Activated naive CD4-positive, alpha-beta T cell treated with anti-CD3 and anti-CD28 coated beads, Interleukin-2, amount 50 U/mL, for 24 hours (primary cell): ENCODE measurements around the gene SEC16B.
"Not testable (repeated sequence)": the region's sequence is repeated elsewhere in the genome, so short reads cannot be mapped to it uniquely, and the experiment has no call there.

Source experiments
- H3K27ac Mint-ChIP-seq: one replicate; pipeline ENCODE4 v1.8.0; 2021; ENCODE audit warnings: mild to moderate bottlenecking, mixed read lengths
- H3K27me3 Mint-ChIP-seq: one replicate; pipeline ENCODE4 v1.8.0; 2021; ENCODE audit warnings: mixed read lengths
- H3K36me3 Mint-ChIP-seq: one replicate; pipeline ENCODE4 v1.8.0; 2021; ENCODE audit warnings: mixed read lengths
- H3K4me1 Mint-ChIP-seq: one replicate; pipeline ENCODE4 v1.8.0; 2021; ENCODE audit warnings: mixed read lengths
- H3K4me3 Mint-ChIP-seq: one replicate; pipeline ENCODE4 v1.8.0; 2021; ENCODE audit warnings: mild to moderate bottlenecking, mixed read lengths
- H3K9me3 Mint-ChIP-seq: one replicate; pipeline ENCODE4 v1.8.0; 2021; ENCODE audit warnings: mixed read lengths

The SEC16B gene, protein sequence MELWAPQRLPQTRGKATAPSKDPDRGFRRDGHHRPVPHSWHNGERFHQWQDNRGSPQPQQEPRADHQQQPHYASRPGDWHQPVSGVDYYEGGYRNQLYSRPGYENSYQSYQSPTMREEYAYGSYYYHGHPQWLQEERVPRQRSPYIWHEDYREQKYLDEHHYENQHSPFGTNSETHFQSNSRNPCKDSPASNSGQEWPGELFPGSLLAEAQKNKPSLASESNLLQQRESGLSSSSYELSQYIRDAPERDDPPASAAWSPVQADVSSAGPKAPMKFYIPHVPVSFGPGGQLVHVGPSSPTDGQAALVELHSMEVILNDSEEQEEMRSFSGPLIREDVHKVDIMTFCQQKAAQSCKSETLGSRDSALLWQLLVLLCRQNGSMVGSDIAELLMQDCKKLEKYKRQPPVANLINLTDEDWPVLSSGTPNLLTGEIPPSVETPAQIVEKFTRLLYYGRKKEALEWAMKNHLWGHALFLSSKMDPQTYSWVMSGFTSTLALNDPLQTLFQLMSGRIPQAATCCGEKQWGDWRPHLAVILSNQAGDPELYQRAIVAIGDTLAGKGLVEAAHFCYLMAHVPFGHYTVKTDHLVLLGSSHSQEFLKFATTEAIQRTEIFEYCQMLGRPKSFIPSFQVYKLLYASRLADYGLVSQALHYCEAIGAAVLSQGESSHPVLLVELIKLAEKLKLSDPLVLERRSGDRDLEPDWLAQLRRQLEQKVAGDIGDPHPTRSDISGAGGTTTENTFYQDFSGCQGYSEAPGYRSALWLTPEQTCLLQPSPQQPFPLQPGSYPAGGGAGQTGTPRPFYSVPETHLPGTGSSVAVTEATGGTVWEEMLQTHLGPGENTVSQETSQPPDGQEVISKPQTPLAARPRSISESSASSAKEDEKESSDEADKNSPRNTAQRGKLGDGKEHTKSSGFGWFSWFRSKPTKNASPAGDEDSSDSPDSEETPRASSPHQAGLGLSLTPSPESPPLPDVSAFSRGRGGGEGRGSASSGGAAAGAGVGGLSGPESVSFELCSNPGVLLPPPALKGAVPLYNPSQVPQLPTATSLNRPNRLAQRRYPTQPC

DNA sequence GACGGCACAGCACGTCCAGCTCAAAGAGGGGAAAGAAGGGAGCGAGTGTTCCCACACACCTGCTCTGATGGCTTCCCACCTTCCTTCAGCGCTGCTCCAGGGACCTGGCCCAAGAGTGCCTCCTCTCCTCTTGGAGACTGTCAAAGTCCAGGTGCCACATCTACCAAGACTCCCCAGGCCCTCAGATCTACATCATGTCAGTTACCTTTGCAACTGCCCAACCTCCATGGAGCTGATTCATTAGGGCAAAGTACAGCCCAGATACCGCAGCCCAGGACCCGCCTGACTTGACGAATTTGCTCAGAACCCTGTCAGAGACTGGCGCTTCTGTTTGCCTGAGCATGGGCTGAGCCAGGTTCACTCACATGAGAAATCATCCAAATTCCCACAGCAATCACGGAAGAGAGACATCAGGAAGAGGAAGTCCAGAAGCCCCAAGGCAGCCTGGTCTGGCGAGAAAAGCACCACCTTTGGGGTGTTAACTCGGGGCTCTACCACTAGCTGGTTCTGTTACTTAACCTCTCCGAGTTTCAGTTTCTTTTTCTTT, at the start of gene SEC16B:
SEC16B (minus strand) TSS at position 234 of the 547 bp plus-strand sequence. CDS start 2,077 bp downstream, outside the sequence.
- Mint-ChIP-seq H3K4me3 (no peak within 1 kb of the TSS), H3K9me3 (no peaks in the 10 kb centered on the region)

DNA sequence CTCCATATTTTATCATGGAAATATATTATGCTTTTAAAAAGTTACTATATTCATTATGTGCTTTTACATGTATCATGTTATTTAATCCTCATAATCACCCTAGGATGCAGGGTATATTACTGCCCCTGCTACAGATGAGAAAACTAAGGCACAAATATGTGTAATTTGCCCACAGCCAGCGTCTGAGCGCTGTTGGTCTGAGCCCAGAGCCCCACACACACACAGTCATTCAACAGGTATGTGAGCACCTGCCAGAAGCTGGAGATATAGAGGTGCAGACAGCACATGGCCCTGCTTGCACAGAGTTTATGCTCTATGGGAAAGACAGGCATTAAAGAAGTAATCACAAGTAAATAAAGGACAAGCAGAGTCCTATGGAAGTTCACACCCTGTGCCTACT, 49.8 kb upstream of the SEC16B start:
- H3K9me3 Mint-ChIP-seq = peaks cover 9% of the 10 kb centered on the region
- H3K27me3 Mint-ChIP-seq = peaks cover 4% of the 10 kb centered on the region
- H3K4me1 Mint-ChIP-seq = no peaks in the 10 kb centered on the region
- no peaks in the 10 kb centered on the region for H3K36me3 Mint-ChIP-seq
- H3K27ac Mint-ChIP-seq = no peak overlapping the region
- H3K4me3 Mint-ChIP-seq = no peak overlapping the region

More for the DNA sequence above, at the start of gene SEC16B:
- no peak within 1 kb of the TSS for H3K27ac Mint-ChIP-seq
- no peaks in the 10 kb centered on the region for H3K4me1 Mint-ChIP-seq
- H3K27me3 Mint-ChIP-seq = no peaks in the 10 kb centered on the region
- H3K36me3 Mint-ChIP-seq = no peaks in the 10 kb centered on the region

DNA sequence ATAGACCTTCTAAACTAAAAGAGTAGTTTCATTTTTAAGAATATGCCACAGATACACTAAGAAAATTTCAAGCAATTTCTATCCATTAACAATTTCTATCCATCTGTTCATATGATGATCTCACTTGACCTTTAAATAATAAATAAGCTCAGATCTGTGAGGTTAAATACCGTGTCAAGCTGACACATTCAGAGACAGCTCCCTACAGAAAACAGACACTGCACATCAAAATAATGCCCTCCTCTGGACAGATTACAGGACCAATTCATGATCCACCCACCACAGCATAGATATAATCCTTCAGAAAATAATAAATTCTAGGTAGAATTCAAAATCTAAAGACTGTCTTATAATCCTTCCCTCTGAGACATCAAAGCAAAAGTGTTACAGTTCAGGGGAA, 49.4 kb upstream of the SEC16B start:
- Mint-ChIP-seq H3K4me1 (no peaks in the 10 kb centered on the region), H3K9me3 (peaks cover 9% of the 10 kb centered on the region), H3K27me3 (peaks cover 4% of the 10 kb centered on the region), H3K4me3 (no peak overlapping the region), H3K27ac (no peak overlapping the region), H3K36me3 (no peaks in the 10 kb centered on the region)

DNA sequence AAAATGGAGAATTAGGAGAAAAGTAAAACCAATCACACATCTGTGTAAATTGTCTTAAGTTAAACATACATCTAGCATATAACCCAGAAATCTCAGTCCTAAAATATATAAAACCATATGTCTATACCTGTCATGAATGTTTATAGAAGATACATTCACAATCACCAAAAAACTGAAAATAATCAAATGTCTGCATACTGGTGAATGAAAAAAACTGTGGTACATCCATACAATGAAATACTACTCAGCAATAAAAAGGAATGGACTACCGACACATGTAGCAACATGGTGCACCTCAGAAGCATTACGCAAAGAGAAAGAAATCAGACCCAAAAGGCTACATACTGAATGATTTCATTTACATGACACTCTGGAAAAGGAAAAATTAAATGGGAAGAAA, 47.7 kb upstream of the SEC16B start:
- Mint-ChIP-seq H3K4me1 (no peaks in the 10 kb centered on the region), H3K27me3 (peaks cover 5% of the 10 kb centered on the region), H3K4me3 (no peak overlapping the region), H3K9me3 (peaks cover 9% of the 10 kb centered on the region), H3K27ac (no peak overlapping the region), H3K36me3 (no peaks in the 10 kb centered on the region)

DNA sequence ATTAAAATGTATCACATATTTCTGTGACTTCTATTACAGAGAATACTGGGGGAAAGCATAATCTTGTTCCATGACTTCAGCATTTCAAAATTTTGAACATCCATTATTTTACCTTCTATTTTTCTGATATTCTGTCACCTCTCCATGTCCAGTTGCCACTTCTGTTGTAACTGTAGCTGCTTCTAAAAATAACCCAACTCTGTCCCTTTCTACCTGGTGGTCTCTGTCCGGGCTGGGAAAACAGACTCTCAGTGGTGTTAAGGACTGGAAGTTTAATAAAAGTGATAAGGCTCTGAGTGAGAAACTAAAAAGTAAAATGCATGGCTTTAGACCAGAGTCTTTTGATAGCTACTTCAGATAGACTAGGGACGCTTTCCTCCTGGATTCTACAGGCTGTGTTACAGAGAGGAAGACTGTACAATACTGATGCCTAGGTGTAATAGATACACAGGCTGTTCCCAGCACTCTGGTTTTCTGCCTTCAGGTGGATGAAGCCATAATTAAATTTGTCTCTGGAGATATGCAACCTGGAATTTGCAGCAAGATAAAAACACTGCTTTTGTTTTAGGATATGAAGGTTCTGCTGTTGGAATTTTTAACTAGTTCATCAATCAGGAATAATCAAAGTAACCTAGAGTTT, 42.1 kb upstream of the SEC16B start:
- H3K4me1 Mint-ChIP-seq = no peaks in the 10 kb centered on the region
- no peak overlapping the region for H3K27ac Mint-ChIP-seq
- peaks cover 4% of the 10 kb centered on the region for H3K9me3 Mint-ChIP-seq
- no peak overlapping the region for H3K4me3 Mint-ChIP-seq
- peaks cover 1% of the 10 kb centered on the region for H3K27me3 Mint-ChIP-seq
- H3K36me3 Mint-ChIP-seq = no peaks in the 10 kb centered on the region

DNA sequence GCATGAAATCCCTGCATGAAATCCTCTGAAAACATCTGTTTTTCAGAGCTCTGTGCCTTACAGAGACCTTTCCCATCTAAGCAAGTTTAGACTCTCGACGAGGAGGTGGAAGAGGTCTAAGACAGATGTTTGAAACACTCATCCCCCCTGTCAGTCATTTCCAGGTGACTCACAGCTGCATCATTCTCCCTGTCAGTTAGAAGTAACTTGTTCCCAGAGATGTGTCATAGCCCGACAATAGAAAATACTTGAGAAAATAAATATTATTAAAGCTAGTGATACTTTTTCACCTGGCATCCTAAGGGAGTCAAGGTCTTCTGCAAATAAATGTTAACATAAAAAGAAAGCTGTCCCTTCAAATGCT, 41.6 kb upstream of the SEC16B start:
- Mint-ChIP-seq H3K9me3 (peaks cover 5% of the 10 kb centered on the region), H3K4me3 (no peak overlapping the region), H3K27ac (no peak overlapping the region), H3K27me3 (peaks cover 1% of the 10 kb centered on the region), H3K4me1 (no peaks in the 10 kb centered on the region), H3K36me3 (no peaks in the 10 kb centered on the region)

DNA sequence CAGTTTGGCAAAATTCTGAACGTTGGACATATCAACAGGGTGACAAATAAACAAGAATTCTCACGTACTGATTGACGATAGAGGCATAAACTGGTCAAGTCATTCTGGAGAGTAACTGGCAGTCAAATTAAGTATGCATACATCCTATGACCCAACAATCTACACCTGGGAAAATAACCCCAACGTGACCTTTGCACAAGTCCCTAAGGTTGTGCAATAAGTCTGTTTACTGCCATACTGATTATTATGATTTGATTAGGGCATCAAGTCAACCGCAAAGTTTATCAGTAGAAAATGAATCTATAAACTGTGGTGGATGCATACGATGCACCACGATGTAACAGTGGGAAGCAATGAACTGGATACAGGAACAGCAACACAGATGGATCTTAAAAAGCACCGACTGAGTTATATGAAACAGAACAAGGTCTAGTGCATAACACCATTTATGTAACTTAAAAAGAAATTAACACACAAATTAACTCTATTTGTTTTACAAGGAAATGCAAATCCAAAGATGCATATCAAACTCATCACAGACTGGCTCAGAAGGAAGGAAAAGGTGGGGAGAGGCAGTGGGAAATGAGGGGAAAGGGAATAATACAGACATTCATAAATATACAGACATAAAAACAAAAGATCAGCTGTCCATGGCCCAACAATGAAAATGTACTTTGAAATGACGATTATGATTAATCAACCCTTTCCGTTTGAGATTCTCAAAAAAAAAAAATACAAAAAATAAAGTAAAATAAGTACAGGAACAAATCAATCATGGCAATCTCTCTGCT, 41.0 kb upstream of the SEC16B start:
- peaks cover 1% of the 10 kb centered on the region for H3K27me3 Mint-ChIP-seq
- H3K27ac Mint-ChIP-seq = no peak overlapping the region
- H3K36me3 Mint-ChIP-seq = no peaks in the 10 kb centered on the region
- no peaks in the 10 kb centered on the region for H3K4me1 Mint-ChIP-seq
- H3K4me3 Mint-ChIP-seq = no peak overlapping the region
- peaks cover 5% of the 10 kb centered on the region for H3K9me3 Mint-ChIP-seq

DNA sequence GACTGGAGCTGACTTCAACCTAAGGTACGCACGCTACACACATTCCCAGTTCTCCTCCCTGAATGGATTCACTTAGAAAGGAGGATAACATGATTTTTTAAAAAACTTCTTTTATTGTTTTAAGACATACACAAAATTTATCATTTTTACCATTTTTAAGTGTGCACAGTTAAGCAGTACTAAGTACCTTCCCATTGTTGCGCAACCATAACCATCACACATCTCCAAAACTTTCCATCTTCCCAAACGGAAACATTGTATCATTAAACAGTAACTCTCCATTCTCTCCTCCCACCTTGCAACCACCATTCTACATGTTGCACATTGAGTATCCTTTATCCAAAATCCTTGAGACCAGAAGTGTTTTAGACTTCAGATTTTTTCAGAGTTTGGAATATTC, 36.2 kb upstream of the SEC16B start:
- Mint-ChIP-seq H3K9me3 (peaks cover 5% of the 10 kb centered on the region), H3K4me1 (no peaks in the 10 kb centered on the region), H3K27ac (no peak overlapping the region), H3K4me3 (no peak overlapping the region), H3K36me3 (no peaks in the 10 kb centered on the region), H3K27me3 (peaks cover 3% of the 10 kb centered on the region)

DNA sequence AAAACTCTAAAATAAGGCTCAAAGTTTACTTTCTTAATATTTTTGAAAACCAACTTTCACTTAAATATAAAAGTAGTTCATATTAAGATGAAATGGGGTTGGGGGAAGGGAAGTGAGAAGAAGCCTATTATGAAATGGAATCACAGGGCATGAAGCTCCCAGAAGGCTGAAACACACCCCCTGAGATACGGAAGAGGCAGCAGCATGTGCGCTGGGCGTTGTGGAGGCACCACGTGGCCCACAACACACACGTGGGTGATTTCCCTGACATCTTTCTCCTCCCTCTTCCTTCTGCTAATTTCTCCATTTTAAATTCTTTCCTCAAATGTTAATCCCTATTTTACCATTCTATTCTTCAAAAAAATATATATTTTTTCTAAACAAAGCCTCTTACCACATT, 35.6 kb upstream of the SEC16B start:
- Mint-ChIP-seq H3K4me3 (no peak overlapping the region), H3K36me3 (no peaks in the 10 kb centered on the region), H3K9me3 (peaks cover 5% of the 10 kb centered on the region), H3K27me3 (peaks cover 3% of the 10 kb centered on the region), H3K4me1 (no peaks in the 10 kb centered on the region), H3K27ac (no peak overlapping the region)

DNA sequence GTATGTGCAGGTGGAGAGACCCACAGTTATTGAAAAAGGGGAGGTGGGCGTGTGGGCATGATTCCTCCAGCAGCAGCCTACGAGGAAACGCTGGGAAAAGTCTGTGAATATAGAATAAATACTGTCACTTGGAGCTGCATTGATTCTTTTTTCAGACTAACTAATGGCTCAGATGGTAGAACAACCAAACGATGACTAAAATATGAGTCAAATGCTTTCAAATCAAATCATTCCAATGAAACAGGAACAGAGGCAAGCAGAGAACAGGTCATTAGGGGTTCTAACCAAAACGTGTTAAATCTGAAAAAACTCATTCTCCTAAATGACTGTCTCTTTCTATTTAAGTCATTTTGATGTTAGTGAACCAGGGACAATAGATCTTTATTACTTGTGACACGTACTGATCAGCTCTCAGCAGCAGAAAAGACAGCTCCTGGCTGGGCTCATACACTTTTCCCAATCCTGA, 35.1 kb upstream of the SEC16B start:
- H3K36me3 Mint-ChIP-seq = no peaks in the 10 kb centered on the region
- no peaks in the 10 kb centered on the region for H3K4me1 Mint-ChIP-seq
- no peak overlapping the region for H3K4me3 Mint-ChIP-seq
- H3K27ac Mint-ChIP-seq = no peak overlapping the region
- peaks cover 5% of the 10 kb centered on the region for H3K9me3 Mint-ChIP-seq
- peaks cover 3% of the 10 kb centered on the region for H3K27me3 Mint-ChIP-seq

DNA sequence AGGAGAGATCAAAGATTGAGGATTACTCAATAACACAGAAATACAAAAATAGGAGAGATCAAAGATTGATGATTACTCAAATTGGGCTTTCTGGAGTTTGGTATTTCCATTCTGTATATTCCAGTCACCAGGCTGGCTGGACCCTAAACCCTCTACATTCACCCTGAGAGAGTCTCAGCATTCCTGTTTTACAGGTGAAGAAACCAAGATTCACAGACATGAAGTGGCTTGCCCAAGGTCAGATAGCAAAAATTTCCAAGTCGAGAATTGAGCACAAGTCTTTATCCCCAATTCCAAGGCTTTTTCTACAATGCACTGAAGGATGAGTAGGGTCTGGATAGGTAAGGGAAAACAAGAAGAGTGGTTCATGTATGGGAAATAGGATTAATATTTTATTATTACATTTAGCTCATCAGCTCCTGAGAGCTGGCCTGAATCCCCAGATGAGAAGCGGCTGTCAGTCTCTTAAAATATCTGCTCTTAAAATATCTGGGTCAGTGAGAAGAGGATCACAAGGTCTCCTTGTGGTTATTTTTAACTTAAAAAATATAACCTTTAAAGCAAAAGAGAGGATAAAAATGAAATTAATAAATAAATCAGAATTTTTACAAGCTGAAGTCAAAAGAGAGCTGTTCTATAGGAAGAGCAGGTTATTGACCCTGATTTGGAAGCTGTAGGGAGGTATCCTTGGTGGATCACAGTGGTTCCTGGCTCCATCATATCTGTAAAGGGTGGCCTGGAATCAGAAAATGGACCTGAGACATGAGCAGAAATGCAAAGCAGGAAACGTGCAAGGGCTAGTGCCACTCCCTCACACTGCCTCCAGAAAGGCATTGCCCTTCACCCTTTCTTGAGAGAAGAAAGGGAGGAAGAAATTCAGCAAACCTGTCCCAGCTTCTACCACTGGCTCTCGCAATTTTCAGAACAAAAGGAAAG, 29.1 kb upstream of the SEC16B start:
- no peak overlapping the region for H3K27ac Mint-ChIP-seq
- H3K36me3 Mint-ChIP-seq = no peaks in the 10 kb centered on the region
- H3K4me3 Mint-ChIP-seq = no peak overlapping the region
- H3K9me3 Mint-ChIP-seq = peaks cover 11% of the 10 kb centered on the region
- H3K4me1 Mint-ChIP-seq = no peaks in the 10 kb centered on the region
- H3K27me3 Mint-ChIP-seq = peaks cover 2% of the 10 kb centered on the region

DNA sequence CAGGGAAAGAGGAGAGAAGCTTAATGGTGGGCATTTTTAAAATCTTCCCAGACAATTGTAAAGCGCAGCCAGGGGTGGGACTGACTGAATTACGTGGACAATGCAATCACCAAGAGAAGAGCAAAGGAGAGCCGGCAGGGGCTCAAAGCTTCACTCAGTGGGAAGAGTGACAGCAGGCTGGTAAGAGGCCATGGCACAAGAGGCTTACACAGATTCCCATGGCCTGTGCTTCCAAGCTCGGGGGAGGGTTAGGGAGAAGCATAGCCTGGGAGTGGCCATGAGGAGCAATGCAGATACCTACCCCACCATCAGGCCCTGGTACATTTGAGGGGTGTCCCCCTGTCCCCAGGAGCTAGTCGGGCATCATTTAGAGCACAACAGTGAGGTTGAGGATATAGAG, 27.1 kb upstream of the SEC16B start:
- no peaks in the 10 kb centered on the region for H3K36me3 Mint-ChIP-seq
- H3K4me1 Mint-ChIP-seq = no peaks in the 10 kb centered on the region
- peaks cover 1% of the 10 kb centered on the region for H3K27me3 Mint-ChIP-seq
- H3K9me3 Mint-ChIP-seq = peaks cover 11% of the 10 kb centered on the region
- H3K27ac Mint-ChIP-seq = no peak overlapping the region
- H3K4me3 Mint-ChIP-seq = no peak overlapping the region

DNA sequence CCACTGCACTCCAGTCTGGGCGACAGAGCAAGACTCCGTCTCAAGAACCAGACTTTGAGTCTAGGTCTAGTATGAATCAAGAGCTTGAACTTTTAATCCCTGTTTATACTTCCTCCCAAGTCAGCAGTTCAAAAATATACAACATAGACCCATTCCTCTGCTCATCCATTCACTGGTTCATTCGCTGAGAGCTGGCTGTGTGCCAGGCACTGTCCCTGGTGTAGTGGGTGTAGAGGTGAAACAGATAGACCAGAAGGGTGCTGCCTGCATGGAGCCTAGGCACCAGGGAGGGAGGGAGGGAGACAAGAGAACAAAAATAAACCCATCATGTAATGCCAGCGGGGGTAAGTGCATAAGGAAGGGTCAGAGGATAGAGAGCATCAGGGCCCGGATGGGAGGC, 25.5 kb upstream of the SEC16B start:
- peaks cover 11% of the 10 kb centered on the region for H3K9me3 Mint-ChIP-seq
- H3K27me3 Mint-ChIP-seq = peaks cover 1% of the 10 kb centered on the region
- no peak overlapping the region for H3K27ac Mint-ChIP-seq
- H3K36me3 Mint-ChIP-seq = no peaks in the 10 kb centered on the region
- H3K4me1 Mint-ChIP-seq = no peaks in the 10 kb centered on the region
- H3K4me3 Mint-ChIP-seq = no peak overlapping the region

DNA sequence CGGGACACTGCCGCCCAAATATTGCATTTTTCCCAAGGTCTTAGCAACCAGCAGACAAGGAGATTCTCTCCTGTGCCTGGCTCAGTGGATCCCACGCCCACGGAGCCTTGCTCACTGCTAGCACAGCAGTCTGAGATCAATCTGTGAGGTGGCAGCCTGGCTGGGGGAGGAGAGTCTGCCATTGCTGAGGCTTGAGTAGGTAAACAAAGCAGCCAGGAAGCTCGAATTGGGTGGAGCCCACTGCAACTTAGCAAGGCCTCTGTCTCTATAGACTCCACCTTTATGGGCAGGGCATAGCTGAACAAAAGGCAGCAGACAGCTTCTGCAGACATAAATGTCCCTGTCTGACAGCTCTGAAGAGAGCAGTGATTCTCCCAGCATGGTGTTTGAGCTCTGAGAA, 16.4 kb upstream of the SEC16B start:
- not testable (repeated sequence) for H3K9me3 Mint-ChIP-seq, H3K4me1 Mint-ChIP-seq, H3K36me3 Mint-ChIP-seq, H3K27ac Mint-ChIP-seq, H3K27me3 Mint-ChIP-seq, H3K4me3 Mint-ChIP-seq
